ENCODE results near the gene TALDO1.

DNA sequence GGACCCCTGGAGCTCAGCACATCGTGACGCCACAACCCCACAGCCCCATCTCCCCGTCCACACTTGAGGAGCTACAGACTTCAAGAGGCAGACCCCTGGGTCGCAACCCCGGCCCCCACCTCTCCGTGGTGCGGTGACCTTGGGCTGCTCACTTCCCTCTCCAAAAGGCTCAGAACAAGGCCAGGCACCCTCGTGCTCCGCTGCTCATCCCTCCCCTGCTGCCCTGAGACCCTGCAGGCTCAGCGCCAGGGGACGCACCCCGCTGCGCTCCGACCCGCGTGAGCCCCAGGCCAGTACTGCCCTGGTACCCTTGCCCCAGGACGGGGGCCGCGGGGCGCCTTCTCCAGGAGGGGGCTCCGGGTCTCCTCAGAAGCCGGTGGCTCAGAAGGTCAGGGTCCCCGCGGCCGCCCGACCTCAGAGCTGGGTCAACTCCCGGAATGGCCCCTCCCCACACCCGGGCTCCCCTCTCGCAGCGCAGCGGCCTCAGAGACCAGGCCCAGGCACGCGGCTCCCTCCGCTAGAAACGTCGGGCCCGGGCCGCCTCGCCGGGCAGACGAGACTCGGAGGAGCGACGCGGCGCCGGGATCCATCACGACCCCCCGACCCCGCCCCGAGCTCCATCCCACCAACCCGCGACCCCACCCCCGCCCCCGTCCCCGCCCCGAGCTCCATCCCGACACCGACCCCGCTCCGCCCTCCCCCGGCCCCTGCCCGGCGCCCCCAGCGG lies 29.5 kb downstream of the TALDO1 start:
- TF ChIP-seq, protein P1, sequence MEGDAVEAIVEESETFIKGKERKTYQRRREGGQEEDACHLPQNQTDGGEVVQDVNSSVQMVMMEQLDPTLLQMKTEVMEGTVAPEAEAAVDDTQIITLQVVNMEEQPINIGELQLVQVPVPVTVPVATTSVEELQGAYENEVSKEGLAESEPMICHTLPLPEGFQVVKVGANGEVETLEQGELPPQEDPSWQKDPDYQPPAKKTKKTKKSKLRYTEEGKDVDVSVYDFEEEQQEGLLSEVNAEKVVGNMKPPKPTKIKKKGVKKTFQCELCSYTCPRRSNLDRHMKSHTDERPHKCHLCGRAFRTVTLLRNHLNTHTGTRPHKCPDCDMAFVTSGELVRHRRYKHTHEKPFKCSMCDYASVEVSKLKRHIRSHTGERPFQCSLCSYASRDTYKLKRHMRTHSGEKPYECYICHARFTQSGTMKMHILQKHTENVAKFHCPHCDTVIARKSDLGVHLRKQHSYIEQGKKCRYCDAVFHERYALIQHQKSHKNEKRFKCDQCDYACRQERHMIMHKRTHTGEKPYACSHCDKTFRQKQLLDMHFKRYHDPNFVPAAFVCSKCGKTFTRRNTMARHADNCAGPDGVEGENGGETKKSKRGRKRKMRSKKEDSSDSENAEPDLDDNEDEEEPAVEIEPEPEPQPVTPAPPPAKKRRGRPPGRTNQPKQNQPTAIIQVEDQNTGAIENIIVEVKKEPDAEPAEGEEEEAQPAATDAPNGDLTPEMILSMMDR (IDR thresholded peaks at IDR 0.05; ENCODE audit: low read length): peak; percentile 21
- no peak for TF ChIP-seq EZH2phosphoT487 (IDR thresholded peaks at IDR 0.05; ENCODE audit: low read length)
- TF ChIP-seq EZH2 (optimal IDR thresholded peaks at IDR 0.05; ENCODE audit: low read depth, low read length): no peak

All from MM.1S (cell line).